Head of caudate nucleus (tissue), 42 donors: ENCODE measurements around the gene TBC1D16.

Experiments used
- DNase-seq, 42 donors: peaks; one replicate each; pipeline versions ENCODE4 v3.0.0 to v3.0.0-alpha.2; 2020 to 2021; ENCODE audit warnings: mixed read lengths in 7 of 42
- intact Hi-C: fragments of 100-400 bp; cut with DNase I; formaldehyde crosslinking; loops from one replicate; pipeline ENCODE4 v1.15.0; 2022

Gene TBC1D16

GRCh38 chr17:79938336-79939093, 97.2 kb downstream of the TBC1D16 start:
- intact Hi-C loops: no loop called here
- DNase-seq: no peak

DNA sequence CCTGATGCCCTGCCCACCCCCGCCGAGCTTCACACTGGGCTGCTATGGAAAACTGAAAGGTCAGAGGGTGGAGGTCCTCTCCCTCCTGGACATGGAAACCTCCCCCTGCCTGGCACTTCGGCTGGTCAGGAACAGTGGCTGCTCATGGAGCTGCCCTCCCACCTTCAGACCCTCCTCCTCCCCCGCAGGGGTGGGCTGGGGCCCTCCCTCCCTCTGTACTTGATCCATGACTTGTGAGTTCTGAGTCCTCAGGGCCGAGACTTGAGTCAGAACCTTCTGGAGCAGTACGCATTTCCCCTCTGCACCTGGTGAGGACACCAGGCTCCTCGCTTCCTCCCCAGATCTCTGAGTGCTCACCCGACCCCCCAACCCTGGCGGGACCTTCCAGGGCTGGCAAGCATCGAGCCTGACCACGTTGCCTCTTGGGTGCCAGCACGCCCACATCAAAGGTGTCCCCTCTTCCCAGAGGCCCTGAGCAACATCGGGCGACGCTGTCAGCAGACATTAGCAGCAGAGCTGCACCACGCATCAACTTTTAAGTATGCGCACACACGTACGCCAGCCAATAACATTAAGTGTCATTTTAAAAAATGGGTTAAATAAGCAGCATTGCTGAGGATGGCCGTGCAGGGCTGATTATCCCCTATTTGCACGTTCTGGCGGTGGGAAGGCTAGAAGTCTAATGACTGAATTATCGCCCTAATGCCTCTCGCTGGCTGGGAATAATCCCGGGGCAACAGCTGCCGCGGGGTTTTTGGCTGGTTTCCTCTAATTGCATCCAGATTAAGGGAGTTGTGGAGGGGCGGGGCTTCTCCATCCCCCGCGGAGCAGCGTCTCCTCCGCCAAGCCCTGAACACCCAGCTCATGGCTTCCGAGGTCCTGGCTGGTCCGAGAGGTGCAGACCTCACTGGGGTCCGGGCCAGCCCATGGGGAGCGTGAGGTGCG, 98.0 kb downstream of the TBC1D16 start:
- intact Hi-C loops: no loop called here
- peak in 2 of 42 donors; percentile 41 to 64 for DNase-seq

GRCh38 chr17:79936641-79937381, 98.9 kb downstream of the TBC1D16 start:
- no peak for DNase-seq
- intact Hi-C loops: no loop called here

DNA sequence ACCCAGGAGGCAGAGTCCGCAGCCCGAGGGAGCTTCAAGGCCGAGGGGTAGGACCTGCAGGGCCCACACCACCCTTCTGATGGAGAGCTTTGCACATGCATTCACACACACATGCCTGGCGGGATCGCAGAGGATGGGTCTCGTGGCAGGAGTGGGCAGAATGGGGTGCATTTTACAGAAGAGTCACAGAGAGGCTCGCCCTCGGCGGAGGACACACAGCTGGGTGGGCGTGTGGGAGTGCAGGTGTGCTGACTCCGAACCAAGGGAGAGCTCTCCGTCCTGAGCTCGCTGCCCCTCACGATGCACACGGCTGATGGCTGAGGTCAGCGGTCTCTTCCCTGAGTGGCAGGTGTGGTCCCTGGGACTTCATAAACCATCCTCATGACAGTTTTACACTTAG, 99.6 kb downstream of the TBC1D16 start:
- intact Hi-C loops: no loop called here
- DNase-seq: no peak

GRCh38 chr17:79935197-79935885, 100.3 kb downstream of the TBC1D16 start:
- no peak for DNase-seq
- intact Hi-C loops: no loop called here

DNA sequence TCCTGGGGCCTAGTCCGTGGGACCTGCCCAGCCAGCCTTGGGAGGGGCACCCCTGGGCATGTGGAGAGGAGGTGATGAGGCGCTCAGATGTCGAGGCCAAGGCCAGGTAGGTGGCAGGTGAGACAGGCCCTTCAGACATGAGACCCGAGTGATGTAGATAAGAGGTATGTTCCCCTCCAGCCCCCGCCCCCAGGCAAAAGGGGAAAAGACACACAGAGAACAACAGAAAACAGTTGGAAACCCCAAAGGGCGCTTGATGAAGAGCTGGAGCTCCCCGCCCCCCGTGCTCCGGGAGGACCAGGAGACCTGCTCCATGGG, 101.1 kb downstream of the TBC1D16 start:
- intact Hi-C loops: no loop called here
- DNase-seq: no peak

GRCh38 chr17:79933863-79934652, 101.6 kb downstream of the TBC1D16 start:
- intact Hi-C loops: no loop called here

DNA sequence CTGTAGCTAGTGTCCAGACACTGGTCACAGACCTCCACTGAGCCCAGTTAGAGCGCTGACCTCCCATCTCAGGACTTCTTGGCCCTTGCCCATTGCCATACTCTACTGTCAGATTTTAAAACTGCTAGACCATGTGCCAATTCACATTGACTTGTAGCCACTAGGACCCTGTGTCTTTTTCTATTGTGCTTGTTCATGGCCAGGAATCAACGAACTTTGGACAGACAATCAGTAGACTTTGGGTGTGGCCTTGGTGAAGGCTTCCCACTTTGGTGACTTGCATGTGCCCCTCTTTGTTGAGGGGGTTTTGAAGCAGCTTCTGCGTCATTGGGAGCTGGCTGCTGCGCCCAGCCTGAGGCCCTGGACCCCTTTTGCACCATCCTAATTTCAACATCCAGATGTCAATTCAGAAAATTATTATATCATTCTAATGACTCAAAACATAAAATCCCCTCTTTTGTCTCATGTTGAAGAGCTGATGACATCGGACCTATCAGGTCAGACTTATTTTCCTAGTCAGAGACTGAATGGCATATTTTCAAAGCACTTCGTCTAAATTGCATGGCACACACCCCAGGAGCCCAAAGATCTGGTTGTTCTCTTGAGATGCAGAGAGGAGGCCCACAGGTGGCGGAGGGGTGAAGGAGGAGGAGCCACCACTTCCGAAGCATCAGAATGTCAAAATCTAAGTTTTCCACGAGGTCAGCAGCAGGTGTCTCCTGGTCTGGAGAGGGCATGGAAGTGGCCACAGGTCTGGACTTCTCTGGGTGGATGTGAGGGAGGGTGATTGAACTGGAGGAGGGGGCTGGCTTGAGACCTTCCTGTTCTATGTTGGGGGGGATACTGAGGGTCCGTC, 103.0 kb downstream of the TBC1D16 start:
- DNase-seq: no peak
- intact Hi-C loops: no loop called here

More at GRCh38 chr17:79933863-79934652, 101.6 kb downstream of the TBC1D16 start:
- peak; percentile 50 to 89 (median 74) for DNase-seq

GRCh38 chr17:79931817-79932309, 103.8 kb downstream of the TBC1D16 start:
- intact Hi-C loops: no loop called here

GRCh38 chr17:79930877-79931816, 104.5 kb downstream of the TBC1D16 start:
- intact Hi-C loops: no loop called here
- DNase-seq: no peak

More at GRCh38 chr17:79931817-79932309, 103.8 kb downstream of the TBC1D16 start:
- DNase-seq: no peak

DNA sequence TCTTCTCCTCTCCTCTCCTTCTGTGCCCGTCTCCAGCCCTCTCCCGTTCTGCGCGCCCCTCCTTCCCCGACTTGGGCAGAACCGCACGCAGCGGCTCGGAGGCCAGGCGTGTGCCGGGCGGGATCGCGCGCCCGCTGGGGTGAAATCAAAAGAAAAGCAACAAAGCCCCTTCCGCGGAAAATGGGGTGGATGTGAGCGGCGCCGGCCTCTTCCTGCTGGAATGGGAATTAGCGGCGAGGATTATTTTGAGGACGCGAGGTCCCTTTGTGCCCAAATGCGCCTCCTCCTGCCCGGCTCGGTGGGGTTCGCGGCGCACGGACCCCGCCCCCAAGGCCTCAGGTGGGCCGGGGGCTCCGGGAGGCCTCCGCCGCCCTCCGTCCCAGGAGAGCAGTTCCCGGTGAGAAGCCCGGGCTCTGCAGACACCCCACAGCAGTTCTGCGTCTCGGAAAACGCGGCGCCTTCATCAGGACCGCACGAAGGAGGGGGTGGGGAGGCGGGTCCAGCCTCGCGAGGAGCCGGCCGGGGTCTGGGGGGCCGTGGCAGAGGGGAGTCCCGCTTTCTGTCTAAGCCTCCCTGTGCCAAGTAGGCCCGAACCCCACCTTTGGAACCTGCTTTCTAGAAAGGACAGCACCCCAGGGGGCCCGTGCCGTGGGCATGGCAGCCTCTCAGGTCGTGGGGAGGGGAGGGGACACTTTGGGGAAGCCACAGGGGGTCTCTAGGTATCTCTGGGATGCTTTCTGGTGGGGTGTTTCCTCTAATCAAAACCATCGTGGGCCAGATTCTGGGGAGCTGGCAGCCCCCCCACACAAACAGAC, 105.4 kb downstream of the TBC1D16 start:
- intact Hi-C loops: no loop called here
- DNase-seq: no peak

DNA sequence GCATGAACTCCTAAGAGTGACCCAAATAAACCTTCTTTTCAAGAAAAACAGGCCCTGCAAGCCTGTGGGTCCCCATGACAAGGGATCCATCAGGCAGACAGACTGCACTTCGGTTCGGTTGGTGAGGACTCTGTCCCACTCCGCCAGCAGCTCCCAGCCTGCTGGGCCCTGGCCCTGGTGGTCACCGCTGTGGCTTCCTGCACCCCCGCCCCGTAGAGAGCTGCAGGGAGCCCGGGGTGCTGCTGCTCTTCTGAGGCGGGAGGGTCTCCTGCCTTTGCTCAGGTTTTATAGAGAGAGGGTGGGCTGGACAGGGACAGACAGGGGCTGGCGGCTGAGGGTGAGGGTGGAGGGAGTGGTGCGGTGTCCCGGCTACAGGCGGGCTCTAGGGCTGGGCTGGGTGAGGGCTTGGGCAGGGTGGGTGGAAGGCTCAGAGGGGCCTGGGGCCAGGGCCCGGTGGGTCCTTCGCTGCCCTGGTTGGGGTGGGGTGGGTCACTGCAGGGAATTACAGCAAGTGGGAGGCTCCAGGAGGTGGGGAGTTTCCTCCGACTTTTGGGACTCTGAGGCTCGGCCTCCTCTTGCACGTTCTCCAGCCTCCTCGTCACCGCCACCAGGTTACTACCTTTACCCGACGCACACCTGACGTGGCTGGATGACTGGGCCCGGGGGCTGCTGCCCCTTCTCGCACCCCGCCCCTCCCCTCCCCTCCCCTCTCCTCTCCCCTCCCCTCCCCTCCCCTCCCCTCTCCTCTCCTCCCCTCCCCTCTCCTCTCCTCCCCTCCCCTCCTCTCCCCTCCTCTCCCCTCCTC, 106.2 kb downstream of the TBC1D16 start:
- intact Hi-C loops: no loop called here

GRCh38 chr17:79928502-79929256, 107.0 kb downstream of the TBC1D16 start:
- DNase-seq: no peak
- intact Hi-C loops: no loop called here

More for the DNA sequence above, 106.2 kb downstream of the TBC1D16 start:
- no peak for DNase-seq
